Fibroblast of the aortic adventitia (primary cell): ENCODE measurements around the gene TANC1. TPM values are rescaled to one million over a fixed set of nuclear protein-coding genes. Genes with fewer than 3 reads are reported as not detected.
A peak's percentile ranks its signal among the peaks of the same experiment; 100 is the strongest.

ENCODE experiments used
- DNase-seq: peaks from one replicate; pipeline ENCODE4 v3.0.0-alpha.2; 2010; ENCODE audit warnings: low read depth
- H3K4me3 ChIP-seq: 2 replicates; pipeline ENCODE4 v1.5.1; 2011; ENCODE audit warnings: low read depth, mild to moderate bottlenecking, control low read depth, low read length, moderate library complexity
- CTCF ChIP-seq: IDR thresholded peaks from 2 replicates; pipeline ENCODE4 v1.5.1; 2011; ENCODE audit warnings: mild to moderate bottlenecking, low read length, control low read depth, inconsistent platforms; ENCODE audit not compliant: insufficient read depth
- total RNA-seq: library from RNA; depleted of rRNA; stranded (reverse); fragments of >200 nt; gene quantifications from 2 replicates; pipeline ENCODE4 v1.2.3, GENCODE V29; 2012; ENCODE audit warnings: low replicate concordance

TANC1 gene
- total RNA-seq, 1 donor: 11.9 TPM

DNA sequence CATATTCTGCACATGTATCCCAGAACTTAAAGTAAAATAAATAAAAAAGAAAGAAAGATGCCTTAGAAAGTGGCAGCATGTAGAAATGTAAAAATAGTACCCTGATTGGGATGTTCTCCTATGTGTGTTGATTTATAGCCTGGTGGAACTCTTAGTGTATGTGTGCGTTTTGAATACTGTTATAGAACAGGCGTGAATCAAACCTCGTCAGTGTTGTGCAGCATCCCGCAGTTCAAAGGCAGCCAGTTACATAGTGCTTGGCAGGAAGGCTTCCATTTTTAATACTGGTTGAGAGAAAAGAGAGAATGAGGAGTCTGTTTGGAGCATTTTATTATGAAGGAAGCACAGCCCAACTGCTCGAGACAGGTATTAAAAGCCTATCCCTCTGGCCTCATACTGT lies 49.4 kb downstream of the TANC1 start:
- no peak overlapping the region for H3K4me3 ChIP-seq
- TF ChIP-seq CTCF: no peak
- no peak for DNase-seq

GRCh38 chr2:159019021-159019420 lies 50.6 kb downstream of the TANC1 start:
- no peak overlapping the region for H3K4me3 ChIP-seq

GRCh38 chr2:159022019-159022418 lies 53.6 kb downstream of the TANC1 start:
- no peak for TF ChIP-seq CTCF

More at GRCh38 chr2:159019021-159019420, 50.6 kb downstream of the TANC1 start:
- no peak for DNase-seq
- TF ChIP-seq CTCF: no peak

DNA sequence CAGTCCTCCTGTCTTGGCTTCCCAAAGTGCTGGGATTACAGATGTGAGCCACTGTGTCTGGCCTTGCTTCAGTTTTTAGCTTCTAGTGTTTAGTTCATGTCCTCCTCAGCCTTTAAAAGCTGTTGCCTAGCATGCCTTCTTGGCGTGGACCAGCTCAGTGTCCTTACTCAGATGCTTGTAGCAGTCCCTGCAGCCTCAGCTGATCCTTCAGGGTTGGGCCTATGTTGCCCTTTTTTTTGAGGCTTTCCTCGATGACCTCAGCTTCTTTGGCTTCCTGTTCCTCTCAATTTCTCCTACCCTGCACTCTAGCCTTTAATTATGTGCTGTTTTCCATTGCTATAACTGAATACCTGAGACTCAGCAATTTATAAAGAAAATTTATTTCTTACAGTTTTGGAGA lies 57.7 kb downstream of the TANC1 start:
- no peak overlapping the region for H3K4me3 ChIP-seq
- TF ChIP-seq CTCF: no peak
- peak; percentile 30 for DNase-seq

More at GRCh38 chr2:159022019-159022418, 53.6 kb downstream of the TANC1 start:
- no peak for DNase-seq
- H3K4me3 ChIP-seq: no peak overlapping the region

- TF ChIP-seq CTCF: no peak
- no peak for DNase-seq
- H3K4me3 ChIP-seq: no peak overlapping the region
Observed at GRCh38 chr2:159028776-159029175, 60.3 kb downstream of the TANC1 start.

GRCh38 chr2:159029936-159030335 lies 61.5 kb downstream of the TANC1 start:
- DNase-seq: no peak
- H3K4me3 ChIP-seq: no peak overlapping the region
- no peak for TF ChIP-seq CTCF

GRCh38 chr2:159030674-159031380 lies 62.4 kb downstream of the TANC1 start:
- TF ChIP-seq CTCF: no peak
- H3K4me3 ChIP-seq: no peak overlapping the region
- peak; percentile 93 for DNase-seq
